Small intestine (tissue), 7 donors: ENCODE data around the gene FBXL14. TPM values are rescaled to one million over a fixed set of nuclear protein-coding genes. Genes with fewer than 3 reads are reported as not detected.
"Not testable (repeated sequence)": the region's sequence is repeated elsewhere in the genome, so short reads cannot be mapped to it uniquely, and the experiment has no call there.

Experiments
- DNase-seq, 2 donors: peaks; one replicate each; pipeline versions ENCODE4 v3.0.0 to v3.0.0-alpha.2; 2013
- FAIRE-seq: peaks from 2 replicates; lab custom pipeline; 2012; peaks lifted over from hg19 to GRCh38; lab: Jason Lieb, UNC
- H3K27ac ChIP-seq, 3 donors: one replicate each; pipeline ENCODE4 v1.5.1; 2013; ENCODE audit warnings: low read length in 2 of 3, mild to moderate bottlenecking in 2 of 3, control low read depth in 1 of 3, inconsistent platforms in 1 of 3, low read depth in 1 of 3, moderate library complexity in 1 of 3
- H3K27me3 ChIP-seq, 3 donors: one replicate each; pipeline ENCODE4 v1.6.1; 2013; ENCODE audit warnings: low read length in 3 of 3, inconsistent platforms in 1 of 3; ENCODE audit not compliant: control insufficient read depth in 3 of 3, insufficient read depth in 3 of 3
- H3K36me3 ChIP-seq, 3 donors: one replicate each; pipeline ENCODE4 v1.6.1; 2013; ENCODE audit warnings: low read length in 3 of 3, inconsistent platforms in 1 of 3, low read depth in 1 of 3, mild to moderate bottlenecking in 1 of 3, moderate library complexity in 1 of 3; ENCODE audit not compliant: control insufficient read depth in 3 of 3, insufficient read depth in 2 of 3
- H3K4me1 ChIP-seq, 3 donors: one replicate each; pipeline ENCODE4 v1.6.1; 2013; ENCODE audit warnings: low read length in 2 of 3, inconsistent platforms in 1 of 3, low read depth in 1 of 3, mild to moderate bottlenecking in 1 of 3, moderate library complexity in 1 of 3; ENCODE audit not compliant: control insufficient read depth in 3 of 3, insufficient read depth in 2 of 3
- H3K4me3 ChIP-seq, 3 donors: one replicate each; pipeline ENCODE4 v1.5.1; 2013; ENCODE audit warnings: low read length in 3 of 3, control low read depth in 1 of 3, inconsistent platforms in 1 of 3, low read depth in 1 of 3, mild to moderate bottlenecking in 1 of 3, moderate library complexity in 1 of 3
- H3K9me3 ChIP-seq, 2 donors: one replicate each; pipeline ENCODE4 v1.6.1; 2013; ENCODE audit warnings: low read depth in 1 of 2, low read length in 1 of 2; ENCODE audit not compliant: control insufficient read depth in 2 of 2, insufficient read depth in 1 of 2
- WGBS, 3 donors: extraction: QIAGEN DNeasy Blood & Tissue Kit; methylation state at CpG; one replicate each; pipeline ENCODE4 v1.1.7; 2013; 5-methylcytosine and 5-hydroxymethylcytosine counted together
- polyA plus RNA-seq, 4 donors: library from polyadenylated mRNA; stranded (reverse) in 3 of 4; unstranded in 1 of 4; fragments of 200-250 nt in 3 of 4; fragments of 120-200 nt in 1 of 4; gene quantifications; one replicate each; pipeline versions ENCODE4 v1.2.1 to v1.2.3, GENCODE V29; 2013
- donor health status: healthy with polysubstance abuse.
- donor health status: control.
- donor health status: control.
- donor health status: Bipolar disorder and iron deficiency.
- donor health status: healthy.

FBXL14 gene
- polyA plus RNA-seq, 4 donors, result 3.5 to 15.7 (median 8.9) TPM

DNA sequence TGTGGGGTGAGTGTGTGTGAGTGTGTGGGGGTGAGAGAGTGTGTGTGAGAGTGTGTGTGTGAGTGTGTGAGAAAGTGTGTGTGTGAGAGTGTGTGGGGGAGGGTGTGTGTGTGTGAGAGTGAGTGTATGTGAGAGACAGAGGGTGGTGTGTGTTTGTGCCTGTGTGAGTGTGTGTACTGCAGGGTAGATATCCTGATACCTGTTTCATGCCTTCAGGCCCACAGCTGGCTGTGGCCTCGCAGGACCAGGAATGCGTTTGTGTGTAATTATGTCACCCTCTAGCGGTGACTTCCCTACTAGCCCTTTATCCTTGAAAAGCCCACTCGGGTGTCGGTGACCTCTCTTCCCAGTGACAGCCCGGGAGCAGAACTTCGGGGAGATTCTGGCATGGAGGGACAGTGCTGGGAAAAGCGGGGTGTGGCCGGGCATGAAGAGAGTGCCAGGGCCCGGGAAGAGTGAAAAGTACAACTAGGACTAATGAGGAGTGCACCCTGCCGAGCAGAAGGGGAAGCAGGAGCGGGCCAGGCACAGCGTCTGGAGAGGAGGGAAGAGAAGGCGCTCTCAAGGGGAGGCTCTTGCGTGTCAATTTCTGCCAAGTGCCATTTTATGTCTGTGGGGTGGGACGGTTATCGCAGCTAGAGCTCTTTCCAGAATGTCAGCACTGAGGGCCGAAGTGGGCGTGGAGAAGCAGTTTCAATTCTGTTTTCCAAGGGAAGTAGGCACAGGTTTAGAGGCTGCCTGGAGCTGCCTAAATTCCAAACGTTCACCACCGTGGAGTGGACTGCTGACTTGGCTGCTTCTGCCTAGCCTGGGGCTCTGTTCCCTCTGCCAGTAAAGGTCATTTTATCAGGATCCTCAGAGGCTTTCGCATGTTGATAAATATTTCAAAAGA is 11.0 kb upstream of the FBXL14 start:
- Histone ChIP-seq H3K9me3 (no peaks in the 10 kb centered on the region), H3K4me1 (peaks cover 0 to 9% (median 4%) of the 10 kb centered on the region in 3 donors), H3K4me3 (peak overlapping the region in 2 of 3 donors; percentile 45 to 47), H3K27me3 (no peaks in the 10 kb centered on the region), H3K27ac (peak overlapping the region; percentile 71 to 90 (median 78)), H3K36me3 (no peaks in the 10 kb centered on the region)
- FAIRE-seq (no peak), DNase-seq (peak; percentile 89 to 92)
- WGBS, 3 donors, result 2 to 5% (median 3%) methylated on average over 22 of the region's 22 CpGs

DNA sequence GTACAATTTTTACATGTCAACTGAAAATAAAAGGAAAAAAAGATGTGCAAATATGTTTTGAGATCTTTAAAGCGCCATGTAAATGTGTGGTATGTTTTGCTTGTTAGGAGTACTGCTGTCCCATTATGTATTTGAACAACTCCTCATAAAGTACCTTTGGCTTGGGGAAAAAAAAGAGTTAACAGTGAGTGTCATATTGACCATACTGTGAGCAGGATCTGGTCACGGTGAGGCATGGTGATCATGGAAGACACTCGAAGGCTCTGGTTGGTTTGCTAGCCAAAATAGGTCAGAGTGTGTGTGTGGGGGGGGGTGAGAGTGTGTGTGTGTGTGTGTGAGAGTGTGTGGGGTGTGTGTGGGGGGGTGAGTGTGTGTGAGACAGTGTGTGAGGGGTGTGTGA is 10.1 kb upstream of the FBXL14 start:
- H3K36me3 ChIP-seq, result no peaks in the 10 kb centered on the region
- no peaks in the 10 kb centered on the region for H3K9me3 ChIP-seq
- H3K27ac ChIP-seq, result no peak overlapping the region
- FAIRE-seq (no peak), DNase-seq (no peak)
- peaks cover 0 to 9% (median 4%) of the 10 kb centered on the region in 3 donors for H3K4me1 ChIP-seq
- no peaks in the 10 kb centered on the region for H3K27me3 ChIP-seq
- 65 to 72% (median 72%) methylated on average over 3 of the region's 3 CpGs for WGBS, 3 donors
- H3K4me3 ChIP-seq, result no peak overlapping the region

DNA sequence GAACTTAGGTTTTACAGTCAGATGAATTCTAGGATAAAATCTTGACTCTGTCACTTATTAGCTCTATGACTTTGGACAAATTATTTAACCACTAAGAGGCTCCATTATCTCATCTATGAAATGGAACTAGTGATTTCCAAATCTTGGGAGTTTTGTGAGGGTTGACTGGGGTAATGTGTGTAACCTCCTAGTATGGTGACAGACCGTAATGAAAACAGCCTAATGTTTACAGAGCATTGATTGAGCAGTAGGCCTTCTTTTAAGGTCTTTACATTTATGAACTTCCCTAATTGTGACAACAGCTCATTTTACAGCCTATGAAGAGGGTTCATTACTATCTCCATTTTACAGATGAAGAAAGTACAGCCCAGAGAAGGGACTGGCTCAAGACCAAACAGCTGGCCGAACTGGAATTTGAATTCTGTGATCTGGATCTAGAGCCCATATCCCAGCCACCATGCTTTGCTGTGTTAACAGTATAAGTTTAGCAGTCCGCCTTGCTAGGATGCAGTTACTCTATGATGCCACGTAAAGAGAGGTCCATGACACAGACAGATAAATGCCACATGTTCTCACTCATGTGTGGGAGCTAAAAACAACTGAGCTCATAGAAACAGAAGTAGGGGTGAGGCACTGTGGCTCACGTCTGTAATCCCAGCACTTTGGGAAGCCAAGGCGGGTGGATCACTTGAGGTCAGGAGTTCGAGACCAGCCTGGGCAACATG is 9.1 kb upstream of the FBXL14 start:
- H3K9me3 ChIP-seq, result no peaks in the 10 kb centered on the region
- H3K4me3 ChIP-seq, result no peak overlapping the region
- no peak overlapping the region for H3K27ac ChIP-seq
- FAIRE-seq (no peak), DNase-seq (no peak)
- H3K27me3 ChIP-seq, result no peaks in the 10 kb centered on the region
- no peaks in the 10 kb centered on the region for H3K36me3 ChIP-seq
- WGBS, 3 donors, result 89 to 95% (median 89%) methylated on average over 7 of the region's 7 CpGs
- peaks cover 0 to 9% (median 4%) of the 10 kb centered on the region in 3 donors for H3K4me1 ChIP-seq

DNA sequence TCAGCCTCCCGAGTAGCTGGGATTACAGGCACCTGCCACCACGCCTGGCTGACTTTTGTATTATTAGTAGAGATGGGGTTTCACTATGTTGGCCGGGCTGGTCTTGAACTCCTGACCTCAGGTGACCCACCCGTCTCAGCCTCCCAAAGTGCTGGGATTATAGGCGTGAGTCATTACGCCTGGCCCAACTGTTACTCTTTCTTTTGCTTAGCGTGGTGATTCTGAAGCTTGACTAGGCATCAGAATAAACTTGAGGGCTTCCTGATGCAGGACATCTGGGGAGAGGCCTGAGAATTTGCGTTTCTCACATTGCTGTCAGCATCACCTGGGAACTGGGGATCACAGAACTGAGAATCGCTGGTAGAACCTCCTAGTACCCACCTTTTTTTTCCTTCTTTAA is 8.3 kb upstream of the FBXL14 start:
- not testable (repeated sequence) for FAIRE-seq

DNA sequence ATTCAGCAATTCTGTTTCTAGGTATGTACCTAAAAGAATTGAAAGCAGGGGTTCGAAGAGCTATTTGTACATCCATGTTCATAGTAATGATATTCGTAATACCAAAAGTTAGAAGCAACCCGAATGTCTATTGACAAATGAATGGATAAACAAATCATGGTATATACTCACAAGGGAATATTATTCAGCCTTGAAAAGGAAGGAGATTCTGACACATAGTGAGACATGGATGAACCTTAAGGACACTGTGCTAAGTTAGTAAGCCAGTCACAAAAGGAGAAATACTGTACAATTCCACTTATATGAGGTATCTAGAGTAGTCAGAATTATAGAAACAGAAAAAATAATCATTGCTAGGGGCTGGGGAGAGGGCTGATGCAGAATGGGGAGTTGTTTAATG is 4.4 kb upstream of the FBXL14 start:
- Histone ChIP-seq H3K27ac (no peak overlapping the region), H3K4me1 (peaks cover 3 to 4% (median 4%) of the 10 kb centered on the region in 3 donors), H3K27me3 (no peaks in the 10 kb centered on the region), H3K9me3 (no peaks in the 10 kb centered on the region), H3K36me3 (no peaks in the 10 kb centered on the region), H3K4me3 (no peak overlapping the region)
- FAIRE-seq, result no peak
- WGBS, 3 donors, result 97 to 98% (median 98%) methylated on average over 3 of the region's 3 CpGs
- DNase-seq, result no peak

More for the DNA sequence above, 8.3 kb upstream of the FBXL14 start:
- H3K4me3 ChIP-seq, DNase-seq, H3K27me3 ChIP-seq, H3K9me3 ChIP-seq, H3K27ac ChIP-seq, H3K36me3 ChIP-seq, H3K4me1 ChIP-seq: not testable (repeated sequence)
- WGBS, 3 donors, result 79 to 82% (median 82%) methylated on average over 9 of the region's 9 CpGs

DNA sequence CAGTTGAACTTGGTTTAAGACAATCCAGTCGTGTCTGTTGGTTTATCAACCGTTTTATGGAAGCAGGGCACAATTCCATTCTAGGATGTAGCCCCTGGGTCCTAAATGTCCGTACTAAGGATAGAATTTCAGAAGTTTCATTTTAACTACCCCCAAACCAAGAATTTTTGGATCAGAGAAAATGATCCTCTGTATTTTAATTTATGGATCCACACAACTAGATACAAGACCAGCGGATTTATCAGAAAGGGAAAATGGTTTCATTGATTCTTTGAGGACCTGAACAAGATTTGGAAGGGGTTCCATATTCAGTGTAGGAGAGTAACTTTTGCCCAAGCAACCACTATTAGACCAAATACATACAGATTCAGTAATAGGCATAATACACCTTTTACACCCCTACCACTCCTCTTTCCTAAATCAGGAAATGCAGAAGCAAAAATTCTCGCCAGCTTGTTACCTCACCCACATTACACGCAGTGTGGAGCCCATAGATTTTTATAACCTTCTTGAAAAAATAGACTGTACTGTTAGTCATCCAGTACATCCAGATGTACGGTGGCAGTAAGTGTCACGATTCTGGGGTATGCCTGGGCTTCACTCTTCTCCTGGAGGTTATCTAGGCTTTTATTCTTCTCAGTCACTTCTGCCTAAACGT is 1.4 kb upstream of the FBXL14 start:
- Histone ChIP-seq H3K36me3 (peaks cover 0 to 7% (median 0%) of the 10 kb centered on the region in 3 donors), H3K4me1 (peaks cover 4 to 25% (median 5%) of the 10 kb centered on the region in 3 donors), H3K9me3 (no peaks in the 10 kb centered on the region), H3K27ac (peak overlapping the region in 2 of 3 donors; percentile 92 to 97), H3K27me3 (no peaks in the 10 kb centered on the region), H3K4me3 (no peak overlapping the region)
- DNase-seq (peak; percentile 34 to 36), FAIRE-seq (no peak)
- WGBS, 3 donors, result 37 to 65% (median 59%) methylated on average over 9 of the region's 9 CpGs

DNA sequence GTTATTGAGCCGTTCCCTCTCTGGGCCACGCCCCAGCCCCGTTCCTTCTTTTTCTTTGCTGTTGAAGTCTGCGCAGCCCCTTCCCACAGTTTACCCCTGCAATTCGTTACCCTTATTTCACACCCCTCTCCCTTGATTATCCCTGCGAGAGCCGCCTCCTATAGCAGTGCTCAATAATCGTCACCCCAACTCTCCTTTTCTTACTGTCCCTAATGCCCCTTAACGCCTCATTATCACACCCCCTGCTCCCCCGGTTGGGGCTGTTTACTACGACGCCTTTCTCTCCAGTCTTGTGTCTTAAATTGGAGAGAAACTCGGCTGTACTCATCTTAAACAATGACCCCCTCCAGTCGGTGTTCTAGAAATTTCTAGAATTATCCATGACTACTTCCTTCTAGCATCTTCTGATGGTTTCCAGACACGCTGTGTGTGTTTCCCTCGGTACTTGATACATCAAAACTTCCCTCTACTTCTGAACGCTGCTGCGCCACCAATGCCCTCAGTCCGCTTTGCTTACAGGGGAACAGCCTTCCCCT is 713 bp upstream of the FBXL14 start:
- DNase-seq (peak; percentile 20 to 44), FAIRE-seq (no peak)
- H3K9me3 ChIP-seq, result no peaks in the 10 kb centered on the region
- 10 to 17% (median 15%) methylated on average over 19 of the region's 19 CpGs for WGBS, 3 donors
- H3K36me3 ChIP-seq, result peaks cover 0 to 7% (median 0%) of the 10 kb centered on the region in 3 donors
- H3K4me1 ChIP-seq, result peaks cover 4 to 31% (median 10%) of the 10 kb centered on the region in 3 donors
- H3K4me3 ChIP-seq, result peak overlapping the region; percentile 68 to 80 (median 76)
- no peaks in the 10 kb centered on the region for H3K27me3 ChIP-seq
- peak overlapping the region; percentile 92 to 97 (median 93) for H3K27ac ChIP-seq

DNA sequence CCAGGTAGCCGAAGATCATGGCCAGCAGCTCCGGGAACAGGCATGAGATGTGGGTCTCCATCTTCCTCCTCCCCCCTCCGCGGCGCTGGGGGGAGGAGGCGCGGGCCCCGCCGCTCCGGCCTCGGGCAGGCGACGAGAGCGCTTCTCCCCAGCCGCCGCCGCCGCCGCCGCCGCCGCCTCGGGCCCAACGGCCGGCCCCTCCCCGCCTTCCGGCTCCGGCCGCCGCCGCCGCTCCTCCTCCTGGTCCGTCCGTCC is 448 bp downstream of the FBXL14 start:
- Histone ChIP-seq H3K9me3 (no peaks in the 10 kb centered on the region), H3K27me3 (no peaks in the 10 kb centered on the region), H3K27ac (peak overlapping the region; percentile 71 to 93 (median 93)), H3K4me1 (peaks cover 4 to 37% (median 10%) of the 10 kb centered on the region in 3 donors), H3K4me3 (peak overlapping the region; percentile 66 to 76 (median 68)), H3K36me3 (peaks cover 0 to 7% (median 0%) of the 10 kb centered on the region in 3 donors)
- DNase-seq (no peak), FAIRE-seq (no peak)
- 0 to 1% methylated on average over 12 to 34 of the region's 34 CpGs; no CpG with 5 or more reads in 1 of the 3 donors for WGBS, 3 donors
